Measurements from ENCODE around the gene RASSF9.

The RASSF9 gene

GRCh38 chr12:85784096-85784720, 52.0 kb downstream of the RASSF9 start:
- no peaks in the 10 kb centered on the region for H3K36me3 ChIP-seq (ENCODE audit: control insufficient read depth, insufficient read depth, low read length)
- DNase-seq (ENCODE audit: extremely low read depth, insufficient read length) = no peak
- no peak for TF ChIP-seq CTCF (IDR thresholded peaks at IDR 0.05; ENCODE audit: insufficient read depth, low read length, poor library complexity, severe bottlenecking)

GRCh38 chr12:85782711-85783110, 53.5 kb downstream of the RASSF9 start:
- no peak overlapping the region for H3K4me3 ChIP-seq (replicated peaks; ENCODE audit: low read depth, low read length)
- H3K36me3 ChIP-seq (ENCODE audit: control insufficient read depth, insufficient read depth, low read length) = no peaks in the 10 kb centered on the region
- TF ChIP-seq CTCF (IDR thresholded peaks at IDR 0.05; ENCODE audit: insufficient read depth, low read length, poor library complexity, severe bottlenecking) = no peak
- no peak for DNase-seq (ENCODE audit: extremely low read depth, insufficient read length)
- H3K27me3 ChIP-seq (replicated peaks; ENCODE audit: control insufficient read depth, insufficient read depth, low read length) = no peaks in the 10 kb centered on the region

More at GRCh38 chr12:85784096-85784720, 52.0 kb downstream of the RASSF9 start:
- Histone ChIP-seq H3K27me3 (replicated peaks; ENCODE audit: control insufficient read depth, insufficient read depth, low read length) (no peaks in the 10 kb centered on the region), H3K4me3 (replicated peaks; ENCODE audit: low read depth, low read length) (no peak overlapping the region)

- TF ChIP-seq CTCF (IDR thresholded peaks at IDR 0.05; ENCODE audit: insufficient read depth, low read length, poor library complexity, severe bottlenecking) = no peak
- Histone ChIP-seq H3K36me3 (ENCODE audit: control insufficient read depth, insufficient read depth, low read length) (no peaks in the 10 kb centered on the region), H3K27me3 (replicated peaks; ENCODE audit: control insufficient read depth, insufficient read depth, low read length) (no peaks in the 10 kb centered on the region), H3K4me3 (replicated peaks; ENCODE audit: low read depth, low read length) (no peak overlapping the region)
- DNase-seq (ENCODE audit: extremely low read depth, insufficient read length) = no peak
These were observed 54.4 kb downstream of the RASSF9 start for GRCh38 chr12:85781766-85782165.

GRCh38 chr12:85779768-85780167, 56.4 kb downstream of the RASSF9 start:
- DNase-seq (ENCODE audit: extremely low read depth, insufficient read length) = no peak
- Histone ChIP-seq H3K36me3 (ENCODE audit: control insufficient read depth, insufficient read depth, low read length) (no peaks in the 10 kb centered on the region), H3K27me3 (replicated peaks; ENCODE audit: control insufficient read depth, insufficient read depth, low read length) (no peaks in the 10 kb centered on the region), H3K4me3 (replicated peaks; ENCODE audit: low read depth, low read length) (no peak overlapping the region)
- TF ChIP-seq CTCF (IDR thresholded peaks at IDR 0.05; ENCODE audit: insufficient read depth, low read length, poor library complexity, severe bottlenecking) = no peak

- no peaks in the 10 kb centered on the region for H3K27me3 ChIP-seq (replicated peaks; ENCODE audit: control insufficient read depth, insufficient read depth, low read length)
- H3K4me3 ChIP-seq (replicated peaks; ENCODE audit: low read depth, low read length) = no peak overlapping the region
- no peak for DNase-seq (ENCODE audit: extremely low read depth, insufficient read length)
- no peaks in the 10 kb centered on the region for H3K36me3 ChIP-seq (ENCODE audit: control insufficient read depth, insufficient read depth, low read length)
- TF ChIP-seq CTCF (IDR thresholded peaks at IDR 0.05; ENCODE audit: insufficient read depth, low read length, poor library complexity, severe bottlenecking) = no peak
These were observed 61.1 kb downstream of the RASSF9 start for GRCh38 chr12:85775091-85775490.

- no peaks in the 10 kb centered on the region for H3K36me3 ChIP-seq (ENCODE audit: control insufficient read depth, insufficient read depth, low read length)
- TF ChIP-seq CTCF (IDR thresholded peaks at IDR 0.05; ENCODE audit: insufficient read depth, low read length, poor library complexity, severe bottlenecking) = no peak
These were observed 70.7 kb downstream of the RASSF9 start for GRCh38 chr12:85765453-85765869.

More at GRCh38 chr12:85765453-85765869, 70.7 kb downstream of the RASSF9 start:
- no peak for DNase-seq (ENCODE audit: extremely low read depth, insufficient read length)
- Histone ChIP-seq H3K27me3 (replicated peaks; ENCODE audit: control insufficient read depth, insufficient read depth, low read length) (no peaks in the 10 kb centered on the region), H3K4me3 (replicated peaks; ENCODE audit: low read depth, low read length) (no peak overlapping the region)
